ENCODE measurements around the gene GGN.

The GGN gene

GRCh38 chr19:38392707-38393308 lies 5.0 kb upstream of the GGN start:
- Histone ChIP-seq H3K4me3 (replicated peaks; ENCODE audit: insufficient read depth, low read length) (no peak overlapping the region), H3K27ac (replicated peaks) (no peak overlapping the region), H3K27me3 (ENCODE audit: insufficient read depth, poor library complexity, severe bottlenecking) (peaks cover 38% of the 10 kb centered on the region)
- TF ChIP-seq POLR2AphosphoS5 (IDR thresholded peaks at IDR 0.05; ENCODE audit: low read depth) (no peak), REST (IDR thresholded peaks at IDR 0.05; ENCODE audit: insufficient replicate concordance, low read depth) (no peak), CTCF (IDR thresholded peaks at IDR 0.05; ENCODE audit: insufficient read depth, low read length) (no peak), GABPA (IDR thresholded peaks at IDR 0.05; ENCODE audit: low read depth) (no peak), SPI1 (IDR thresholded peaks at IDR 0.05; ENCODE audit: borderline replicate concordance, low read depth) (no peak)
- DNase-seq (ENCODE audit: low read depth in 1 of 2, low spot score in 1 of 2): no peak

GRCh38 chr19:38391911-38392464 lies 4.2 kb upstream of the GGN start:
- DNase-seq (ENCODE audit: low read depth in 1 of 2, low spot score in 1 of 2): no peak
- no peak overlapping the region for H3K4me3 ChIP-seq (replicated peaks; ENCODE audit: insufficient read depth, low read length)
- peaks cover 35% of the 10 kb centered on the region for H3K27me3 ChIP-seq (ENCODE audit: insufficient read depth, poor library complexity, severe bottlenecking)
- TF ChIP-seq POLR2AphosphoS5 (IDR thresholded peaks at IDR 0.05; ENCODE audit: low read depth) (no peak), REST (IDR thresholded peaks at IDR 0.05; ENCODE audit: insufficient replicate concordance, low read depth) (no peak), GABPA (IDR thresholded peaks at IDR 0.05; ENCODE audit: low read depth) (no peak), SPI1 (IDR thresholded peaks at IDR 0.05; ENCODE audit: borderline replicate concordance, low read depth) (no peak), CTCF (IDR thresholded peaks at IDR 0.05; ENCODE audit: insufficient read depth, low read length) (no peak)
- H3K27ac ChIP-seq (replicated peaks): no peak overlapping the region

- TF ChIP-seq CTCF (IDR thresholded peaks at IDR 0.05; ENCODE audit: insufficient read depth, low read length) (no peak), POLR2AphosphoS5 (IDR thresholded peaks at IDR 0.05; ENCODE audit: low read depth) (no peak), REST (IDR thresholded peaks at IDR 0.05; ENCODE audit: insufficient replicate concordance, low read depth) (no peak), GABPA (IDR thresholded peaks at IDR 0.05; ENCODE audit: low read depth) (no peak), SPI1 (IDR thresholded peaks at IDR 0.05; ENCODE audit: borderline replicate concordance, low read depth) (no peak)
- H3K27me3 ChIP-seq (ENCODE audit: insufficient read depth, poor library complexity, severe bottlenecking): peaks cover 26% of the 10 kb centered on the region
- DNase-seq (ENCODE audit: low read depth in 1 of 2, low spot score in 1 of 2): no peak
- no peak overlapping the region for H3K27ac ChIP-seq (replicated peaks)
- H3K4me3 ChIP-seq (replicated peaks; ENCODE audit: insufficient read depth, low read length): no peak overlapping the region
Measured at GRCh38 chr19:38389957-38390924, 2.4 kb upstream of the GGN start.
